Stimulated activated naive CD8-positive, alpha-beta T cell treated with anti-CD3 and anti-CD28 coated beads, Interleukin-15, Interleukin-2, amounts not matched to agents 100 U/mL and 50 U/mL, for 24 hours (primary cell): Measurements from ENCODE around the gene DOCK7.
"Not testable (repeated sequence)": the region's sequence is repeated elsewhere in the genome, so short reads cannot be mapped to it uniquely, and the experiment has no call there.

Source experiments
- ATAC-seq: fragments of 150-1000 bp; cut with Tn5 transposase; one replicate; pipeline ENCODE4 v1.10.0; 2021
- DNase-seq: peaks from one replicate; pipeline ENCODE4 v3.0.0; 2021

DOCK7 gene

DNA sequence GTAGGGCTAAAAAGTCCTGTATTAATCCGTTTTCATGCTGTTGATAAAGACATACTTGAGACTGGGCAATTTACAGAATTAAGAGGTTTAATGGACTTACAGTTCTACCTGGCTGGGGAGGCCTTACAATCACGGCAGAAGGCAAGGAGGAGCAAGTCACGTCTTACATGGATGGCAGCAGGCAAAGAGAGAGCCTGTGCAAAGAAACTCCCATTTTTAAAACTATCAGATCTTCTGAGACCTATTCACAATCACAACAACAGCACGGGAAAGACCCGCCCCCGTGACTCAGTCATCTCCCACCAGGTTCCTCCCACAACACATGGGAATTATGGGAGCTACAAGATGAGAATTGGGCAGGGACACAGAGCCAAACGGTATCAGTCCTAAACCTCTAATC is 6.3 kb upstream of the DOCK7 start:
- not testable (repeated sequence) for ATAC-seq, DNase-seq

DNA sequence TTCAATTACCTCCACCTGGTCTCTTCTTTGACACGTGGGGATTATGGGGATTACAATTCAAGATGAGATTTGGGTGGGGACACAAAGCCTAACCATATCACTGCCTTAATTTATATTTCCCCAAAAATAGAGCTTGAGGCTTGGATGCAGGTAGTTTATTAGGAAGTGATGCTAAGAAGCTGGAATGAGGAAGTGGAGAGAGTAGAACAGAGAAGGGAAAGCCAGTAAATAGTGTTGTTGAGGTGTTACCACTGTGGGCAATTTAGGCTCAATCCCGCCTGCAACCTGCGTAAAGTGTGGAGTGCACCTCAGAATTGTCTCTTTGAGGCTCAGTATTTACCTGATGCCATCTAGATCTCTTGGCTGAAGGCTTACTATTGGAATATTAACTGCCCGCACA is 4.9 kb upstream of the DOCK7 start:
- DNase-seq (no peak), ATAC-seq (no peak)

DNA sequence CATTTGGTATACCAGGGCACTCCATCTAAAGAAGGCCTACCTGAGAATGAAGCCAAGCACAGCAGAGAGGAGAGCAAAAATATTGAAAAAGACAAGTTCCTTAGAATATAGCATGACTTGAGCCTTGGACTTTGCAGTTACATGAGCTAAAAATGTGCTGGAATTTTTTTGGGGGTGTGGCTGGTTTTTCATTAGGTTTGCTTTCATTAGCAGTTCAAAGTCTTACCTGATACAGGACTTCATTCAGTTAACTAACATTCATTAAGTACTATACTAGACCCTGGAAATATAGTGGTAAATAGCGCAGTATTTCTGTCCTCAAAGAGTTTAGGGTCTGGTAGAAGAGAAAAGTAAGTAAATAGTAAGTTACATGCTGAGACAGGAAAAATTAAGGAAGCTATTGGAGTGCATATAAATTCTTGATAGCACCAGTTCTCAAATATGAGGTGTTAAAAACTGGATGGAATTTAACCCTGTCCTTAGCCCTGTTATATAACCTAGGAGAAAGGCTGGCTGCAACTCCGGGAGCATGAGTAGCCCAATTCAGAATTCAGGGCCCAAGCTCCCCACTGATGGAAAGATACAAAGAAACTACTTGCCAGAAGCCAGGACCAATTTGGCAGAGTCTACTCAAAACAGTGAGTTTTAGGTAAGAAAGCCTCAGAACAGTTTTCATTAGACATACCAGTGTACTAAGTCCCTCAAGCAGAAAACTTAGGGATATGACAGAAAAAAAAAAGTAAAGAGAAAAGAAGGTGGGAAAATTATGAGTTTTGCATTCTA is 3.1 kb upstream of the DOCK7 start:
- no peak for ATAC-seq
- DNase-seq, result no peak

DNA sequence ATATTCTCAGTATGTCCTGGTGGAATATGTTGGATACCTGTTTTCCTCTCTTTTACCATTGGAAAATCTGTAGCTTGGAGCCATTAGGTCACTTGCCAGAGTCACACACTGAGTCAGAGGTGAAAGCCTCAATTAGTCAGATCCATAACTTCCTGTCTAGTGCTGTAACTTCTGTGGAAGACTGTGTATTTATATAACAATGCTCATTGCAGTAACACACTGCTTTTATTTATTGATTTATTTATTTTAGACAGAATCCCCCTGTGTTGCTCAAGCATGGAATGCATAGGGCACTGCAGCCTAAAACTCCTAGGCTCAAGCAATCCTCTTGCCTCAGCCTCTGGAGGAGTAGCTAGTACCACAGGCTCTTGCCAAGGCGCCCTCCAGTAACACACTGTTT is 1.3 kb upstream of the DOCK7 start:
- DNase-seq (no peak), ATAC-seq (peak; percentile 68)

DNA sequence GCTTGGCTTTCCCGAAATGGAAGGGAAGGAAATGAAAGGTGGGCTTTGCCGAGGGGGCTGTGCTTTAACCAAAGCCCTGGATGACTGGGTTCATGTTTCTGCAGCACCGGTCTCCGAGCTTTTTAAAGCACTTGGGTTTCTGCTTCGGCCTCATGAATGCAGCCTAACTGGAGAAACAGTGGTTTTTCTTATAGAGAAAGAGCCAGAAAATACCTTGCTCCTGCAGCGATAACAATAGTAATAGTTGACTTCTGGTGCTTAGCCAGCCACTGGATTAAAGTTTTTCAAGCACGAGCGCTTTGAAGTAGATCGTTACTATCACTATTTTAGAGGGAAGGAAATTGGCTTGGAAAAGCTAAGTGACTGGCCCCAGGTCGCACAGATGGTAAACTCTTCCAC is 500 bp upstream of the DOCK7 start:
- no peak for DNase-seq
- ATAC-seq, result no peak

DNA sequence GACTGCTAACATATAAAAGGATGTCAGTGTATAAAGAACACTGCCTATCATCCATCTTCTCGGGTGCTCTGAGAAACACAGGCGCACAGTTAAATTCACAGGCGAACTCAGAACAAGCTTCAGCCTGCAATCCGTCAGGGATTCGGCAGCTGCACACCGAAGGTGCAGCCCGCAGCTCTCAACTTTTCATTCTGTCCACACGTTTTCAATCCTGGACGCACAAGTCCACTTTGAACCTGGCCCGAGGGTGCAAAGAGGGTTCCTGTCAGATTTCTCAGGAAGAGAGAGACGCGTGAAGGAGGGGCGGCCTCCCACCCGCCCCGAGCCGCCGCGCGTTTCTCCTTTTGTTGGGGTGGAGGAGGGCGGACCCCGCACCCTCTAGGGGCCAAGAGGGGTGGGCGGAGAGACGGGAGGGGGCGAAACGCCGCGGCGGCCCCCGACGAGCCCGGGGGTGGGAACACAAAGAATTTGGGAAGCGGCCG is 724 bp downstream of the DOCK7 start:
- ATAC-seq (peak; percentile 17), DNase-seq (peak; percentile 44)

DNA sequence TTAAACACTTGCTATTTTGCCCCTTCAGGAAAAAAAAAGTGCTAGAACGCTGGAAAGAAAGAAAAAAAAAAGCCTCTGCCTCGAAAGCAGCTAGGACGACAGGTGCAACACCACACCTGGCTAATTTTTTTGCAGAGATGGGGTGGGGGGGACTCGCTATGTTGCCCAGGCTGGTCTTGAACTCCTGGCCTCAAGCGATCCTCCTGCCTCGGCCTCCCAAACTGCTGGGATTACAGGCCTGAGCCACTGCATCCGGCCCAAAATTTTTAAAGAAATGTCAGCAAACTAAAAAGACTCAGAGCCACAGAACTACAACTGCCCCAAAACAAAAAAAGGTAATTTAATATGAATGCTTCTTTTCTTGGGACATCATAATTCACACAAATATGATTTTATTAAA is 1.4 kb downstream of the DOCK7 start:
- DNase-seq (no peak), ATAC-seq (no peak)

DNA sequence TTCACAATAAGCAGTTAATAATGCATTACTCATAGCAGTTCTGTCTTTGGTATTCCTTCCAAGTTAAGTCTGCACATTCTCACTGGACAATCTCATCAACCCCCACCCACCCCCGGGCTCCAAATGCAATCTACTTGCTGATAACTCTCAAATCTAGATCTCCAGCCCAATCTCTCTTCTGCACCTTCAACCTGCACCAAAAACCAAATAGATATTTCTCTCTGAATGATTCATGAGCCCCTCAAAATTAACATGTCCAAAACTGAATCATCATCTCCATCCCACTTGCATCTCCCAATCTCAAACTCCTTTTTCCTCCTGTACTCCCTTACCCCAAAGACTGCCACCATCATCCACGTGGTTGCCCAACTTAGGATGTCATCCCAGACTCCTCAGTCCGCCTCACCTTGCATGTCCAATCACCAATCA is 2.7 kb downstream of the DOCK7 start:
- no peak for ATAC-seq
- DNase-seq, result no peak

DNA sequence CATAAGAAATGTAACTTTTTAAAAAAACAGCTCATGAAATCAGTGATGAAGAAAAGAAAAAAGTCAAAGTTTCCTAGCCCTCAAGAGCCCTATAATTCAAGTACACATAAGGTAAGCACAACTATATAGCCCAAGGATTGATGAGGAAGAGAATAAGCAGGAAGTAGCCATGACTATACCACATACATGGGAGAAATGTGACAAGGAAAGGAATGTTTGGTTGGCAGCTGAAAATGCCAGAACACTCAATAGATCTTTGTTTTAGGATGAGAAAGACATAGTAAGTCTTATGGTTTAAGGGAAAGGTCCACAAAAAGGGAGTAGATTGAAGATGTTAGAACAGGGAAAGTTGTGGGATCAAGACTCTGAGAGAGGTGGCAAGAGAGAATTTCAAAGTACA is 5.7 kb downstream of the DOCK7 start:
- ATAC-seq, result no peak
- no peak for DNase-seq

DNA sequence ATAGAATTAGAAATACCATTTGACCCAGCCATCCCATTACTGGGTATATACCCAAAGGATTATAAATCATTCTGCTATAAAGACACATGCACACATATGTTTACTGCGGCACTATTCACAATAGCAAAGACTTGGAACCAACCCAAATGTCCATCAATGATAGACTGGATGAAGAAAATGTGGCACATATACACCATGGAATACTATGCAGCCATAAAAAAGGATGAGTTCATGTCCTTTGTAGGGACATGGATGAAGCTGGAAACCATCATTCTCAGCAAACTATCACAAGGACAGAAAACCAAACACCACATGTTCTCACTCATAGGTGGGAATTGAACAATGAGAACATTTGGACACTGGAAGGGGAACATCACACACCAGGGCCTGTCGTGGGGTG is 7.2 kb downstream of the DOCK7 start:
- DNase-seq, ATAC-seq: not testable (repeated sequence)

DNA sequence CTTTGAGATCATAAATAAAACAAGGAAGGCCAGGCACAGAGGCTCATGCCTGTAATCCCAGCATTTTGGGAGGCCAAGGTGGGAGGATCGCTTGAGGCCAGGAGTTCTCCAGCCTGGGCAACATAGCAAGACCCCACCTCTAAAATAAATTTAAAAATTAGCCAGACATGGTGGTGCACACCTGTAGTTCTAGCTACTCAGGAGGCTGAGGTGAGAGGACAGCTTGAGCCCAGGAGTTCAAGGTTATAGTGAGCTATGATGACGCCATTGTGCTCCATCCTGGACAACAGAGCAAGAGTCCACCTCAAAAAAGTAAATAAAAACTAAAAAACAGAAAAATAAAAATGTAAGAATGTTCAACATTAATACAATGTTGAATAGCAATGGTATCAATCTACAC is 10.4 kb downstream of the DOCK7 start:
- ATAC-seq, result not testable (repeated sequence)

DNA sequence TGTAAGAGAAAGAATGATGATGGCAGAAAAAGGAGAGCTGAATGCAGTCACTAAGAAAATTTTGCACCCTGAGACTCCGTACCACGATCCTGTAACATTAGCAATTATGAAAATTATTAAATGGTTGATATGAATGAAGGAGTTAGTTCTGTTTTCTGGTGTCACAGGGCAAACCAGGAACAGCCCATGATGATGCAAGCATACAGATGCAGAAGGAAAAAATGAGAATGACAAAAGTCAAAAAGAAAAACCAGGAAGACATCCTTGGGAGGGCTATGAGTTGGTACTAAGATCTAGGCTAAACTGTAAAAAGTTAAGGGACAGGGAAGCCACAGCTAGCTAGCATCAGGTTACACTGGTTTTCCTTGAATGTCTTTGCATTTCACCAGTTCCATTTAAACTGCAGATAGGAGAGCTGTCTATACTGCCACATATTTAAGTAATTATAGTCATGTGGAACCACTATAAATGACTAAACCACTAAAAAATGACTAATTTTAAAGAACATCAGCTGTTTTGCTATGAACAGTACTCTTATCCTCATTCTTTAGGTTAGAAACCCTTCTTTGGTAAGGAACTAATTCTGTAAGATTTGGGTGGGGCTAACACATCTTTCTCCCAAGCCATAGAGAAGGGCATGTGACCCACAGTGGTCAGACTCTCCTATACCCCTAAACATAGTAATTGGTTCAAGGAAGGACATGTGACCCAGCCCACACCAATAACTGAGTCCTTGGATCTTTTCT is 11.4 kb downstream of the DOCK7 start:
- ATAC-seq (no peak), DNase-seq (no peak)

More for the DNA sequence above, 10.4 kb downstream of the DOCK7 start:
- not testable (repeated sequence) for DNase-seq

DNA sequence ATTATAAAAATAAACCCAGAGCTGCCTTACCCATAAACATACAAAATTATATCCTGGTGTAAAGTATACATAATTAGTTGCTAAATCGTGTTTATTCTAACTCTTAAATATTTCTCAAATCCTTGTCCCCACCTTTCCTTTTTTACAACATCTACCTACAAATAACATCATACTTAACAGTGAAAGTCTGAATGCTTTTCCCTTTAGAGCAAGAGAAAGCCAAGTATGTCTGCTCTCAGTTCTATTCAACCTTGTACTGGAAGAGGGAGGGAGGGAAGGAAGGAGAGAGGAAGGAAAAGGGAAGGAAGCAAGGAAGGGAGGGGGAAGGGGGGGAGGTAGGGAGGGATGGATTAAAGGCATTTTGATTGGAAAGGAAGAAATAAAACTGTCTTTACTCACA is 14.6 kb downstream of the DOCK7 start:
- no peak for ATAC-seq
- DNase-seq, result no peak

DNA sequence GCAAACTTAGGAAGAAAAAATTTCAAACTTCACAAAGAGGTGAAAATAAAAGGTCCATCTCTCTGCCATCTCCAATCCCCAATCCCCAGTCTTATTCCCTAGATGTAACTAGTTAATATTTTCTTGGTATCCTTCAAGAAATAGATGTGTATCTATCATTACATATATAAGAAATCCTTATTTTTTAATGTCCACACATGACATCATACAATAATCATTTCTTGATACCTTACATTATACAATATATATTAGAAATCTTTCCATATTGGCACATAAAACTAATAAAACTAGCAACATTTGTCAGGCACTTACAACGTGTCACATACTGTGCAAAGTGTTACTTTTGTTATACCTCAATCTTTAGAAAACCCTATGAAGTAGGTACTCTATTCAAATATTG is 16.2 kb downstream of the DOCK7 start:
- ATAC-seq, result no peak
- no peak for DNase-seq

DNA sequence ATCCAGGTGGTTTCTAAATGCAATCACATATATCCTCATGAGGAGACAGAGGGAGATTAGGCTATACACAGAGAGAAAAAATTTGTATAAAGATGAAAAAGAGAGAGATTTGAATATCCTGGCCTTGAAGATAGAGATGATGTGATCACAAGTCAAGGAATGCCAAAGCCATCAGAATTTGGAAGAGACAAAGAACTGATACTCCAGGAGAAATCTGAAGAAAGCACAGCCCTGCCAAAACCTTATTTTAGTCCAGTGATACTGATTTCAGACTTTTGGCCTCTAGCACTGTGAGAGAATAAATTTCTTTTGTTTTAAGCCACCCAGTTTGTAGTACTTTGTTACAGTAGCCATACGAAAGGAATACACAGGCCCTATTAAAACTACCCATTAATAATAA is 33.4 kb downstream of the DOCK7 start:
- no peak for DNase-seq
- no peak for ATAC-seq

DNA sequence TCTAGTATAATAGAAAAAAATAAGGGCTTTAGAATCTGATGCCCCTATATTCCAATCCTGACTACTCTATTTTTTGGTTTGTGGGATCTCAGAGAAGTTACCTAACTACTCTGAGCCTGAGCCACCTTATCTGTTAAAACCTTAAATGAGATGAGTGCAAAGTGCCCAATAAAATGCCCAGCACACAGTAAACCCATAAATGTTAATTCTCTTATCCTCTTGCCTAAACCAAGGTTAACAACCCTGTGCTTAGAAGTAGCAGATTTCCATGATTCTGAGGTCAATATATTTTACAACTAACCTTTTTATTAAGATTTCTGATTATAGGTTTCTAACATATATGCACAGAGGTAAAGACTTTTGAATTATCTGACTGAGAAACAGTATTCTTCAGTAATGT is 35.8 kb downstream of the DOCK7 start:
- no peak for DNase-seq
- no peak for ATAC-seq

DNA sequence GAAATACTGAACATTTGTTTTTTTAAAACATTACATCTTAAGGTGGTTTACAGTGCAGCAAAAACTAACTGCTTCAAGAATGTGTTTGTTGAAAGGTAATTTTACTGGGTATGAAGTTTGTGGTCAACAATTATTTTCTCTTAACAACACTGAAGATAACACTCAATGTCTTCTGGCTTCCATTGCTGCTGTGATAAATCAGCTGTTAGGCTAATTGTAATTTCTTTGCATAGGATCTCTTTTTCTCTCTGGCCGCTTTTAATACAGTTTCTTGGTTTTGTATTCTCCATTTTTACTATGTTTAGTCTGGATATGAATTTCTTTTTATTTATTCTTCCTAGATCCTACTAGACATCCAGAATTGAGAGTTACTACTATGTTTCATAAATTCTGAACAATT is 44.9 kb downstream of the DOCK7 start:
- DNase-seq (no peak), ATAC-seq (no peak)

DNA sequence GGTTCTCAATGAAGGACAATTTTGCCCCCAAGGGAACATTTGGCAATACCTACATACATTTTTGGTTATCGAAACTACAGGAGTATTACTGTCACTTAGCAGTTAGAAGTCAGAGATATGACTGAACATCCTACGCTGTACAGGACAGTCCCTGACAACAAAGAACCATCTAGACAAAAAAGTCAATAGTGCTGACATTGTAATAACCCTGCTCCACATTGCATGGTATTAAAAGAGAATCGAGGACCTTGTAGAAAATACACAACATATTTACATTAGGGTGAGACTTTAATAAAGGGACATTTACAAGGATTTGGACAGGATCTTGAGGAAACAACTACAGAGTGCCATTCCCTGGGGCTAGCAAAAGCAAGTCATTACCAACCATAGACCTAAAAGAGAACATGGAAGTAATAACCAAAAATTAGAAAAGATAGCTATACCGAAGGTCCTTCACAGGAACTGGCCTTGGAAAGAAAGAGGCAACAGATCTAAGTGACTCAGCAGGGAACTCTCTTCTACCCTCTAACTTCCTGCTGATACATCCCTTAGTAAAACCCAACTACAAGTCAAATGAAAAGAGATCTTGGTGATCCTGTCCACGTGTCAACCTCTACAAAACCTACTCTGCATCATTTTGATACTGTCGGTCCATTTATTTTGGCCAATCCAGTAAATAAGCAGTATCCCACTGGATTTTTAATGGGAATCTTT is 50.6 kb downstream of the DOCK7 start:
- DNase-seq, result no peak

DNA sequence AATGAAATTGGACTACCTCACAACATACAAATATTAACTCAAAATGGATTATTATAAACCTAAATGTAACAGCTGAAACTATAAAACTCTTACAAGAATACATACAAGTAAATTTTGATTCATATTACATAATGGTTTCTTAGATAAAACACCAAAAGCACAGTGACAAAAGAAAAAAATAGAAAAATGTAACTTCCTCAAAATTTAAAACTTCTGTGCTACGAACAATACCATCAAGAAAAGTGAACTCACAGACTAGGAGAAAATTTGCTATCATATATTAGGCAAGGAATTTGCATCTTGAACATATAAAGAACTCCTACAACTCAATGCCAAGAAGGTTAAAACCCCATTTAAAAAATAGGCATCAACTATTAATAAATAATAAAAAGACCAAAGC is 59.7 kb downstream of the DOCK7 start:
- DNase-seq (no peak), ATAC-seq (no peak)

More for the DNA sequence above, 50.6 kb downstream of the DOCK7 start:
- ATAC-seq, result no peak

DNA sequence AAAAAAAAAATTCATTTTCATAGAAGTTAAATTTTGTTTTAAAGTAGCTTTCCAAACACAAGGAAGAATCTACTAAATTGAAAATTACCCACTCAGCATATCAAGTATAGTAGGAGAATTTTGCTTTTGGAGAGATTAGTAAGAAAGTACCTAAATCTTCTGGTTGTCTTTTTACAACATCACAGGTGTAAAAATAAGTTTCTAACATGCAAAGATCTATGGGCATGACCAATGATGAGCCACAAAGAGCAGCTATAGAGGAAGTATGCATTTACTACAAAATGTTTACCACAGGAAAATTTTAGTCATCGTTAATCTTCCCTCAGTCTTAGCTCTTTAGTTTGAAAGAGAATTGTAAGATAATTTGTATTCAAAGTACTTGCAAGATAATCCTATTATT is 62.8 kb downstream of the DOCK7 start:
- DNase-seq (no peak), ATAC-seq (peak; percentile 81)

DNA sequence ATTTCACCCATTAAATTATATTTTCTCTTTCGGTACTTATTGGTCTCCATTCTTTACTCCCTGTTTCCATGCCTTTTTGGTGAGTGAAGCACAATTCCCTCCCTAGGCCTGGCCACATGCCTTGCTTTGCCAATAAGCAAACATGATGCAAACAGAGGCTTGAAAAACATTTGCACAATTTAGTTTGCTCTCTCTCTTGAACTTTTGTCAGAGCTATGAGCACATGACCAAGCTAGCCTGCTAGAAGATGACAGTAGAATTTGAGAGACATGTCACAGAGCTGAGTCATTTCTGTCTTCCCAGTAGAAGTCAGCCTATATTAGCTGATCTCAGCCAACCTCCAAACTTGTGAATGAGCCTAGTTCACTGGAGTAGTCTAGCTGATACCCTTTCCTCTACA is 66.3 kb downstream of the DOCK7 start:
- no peak for DNase-seq
- ATAC-seq, result peak; percentile 68

DNA sequence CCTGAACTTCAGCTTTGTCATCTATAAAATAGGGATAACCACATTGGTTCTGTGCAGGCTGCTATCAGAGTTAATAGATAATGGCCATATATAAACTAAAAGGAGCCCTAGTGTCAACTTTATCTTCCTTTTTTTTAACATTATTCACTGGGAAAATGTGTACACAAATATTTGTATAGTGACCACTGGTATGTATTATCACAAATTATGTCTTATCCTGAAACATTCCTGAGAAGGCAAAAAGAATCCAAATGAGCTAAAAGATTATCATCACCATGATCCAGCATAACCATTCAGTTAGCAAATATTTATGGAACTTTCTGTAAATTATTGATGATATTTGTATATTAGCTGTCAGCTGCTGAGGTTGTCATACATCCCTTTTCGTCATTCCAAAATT is 74.3 kb downstream of the DOCK7 start:
- ATAC-seq (no peak), DNase-seq (no peak)

DNA sequence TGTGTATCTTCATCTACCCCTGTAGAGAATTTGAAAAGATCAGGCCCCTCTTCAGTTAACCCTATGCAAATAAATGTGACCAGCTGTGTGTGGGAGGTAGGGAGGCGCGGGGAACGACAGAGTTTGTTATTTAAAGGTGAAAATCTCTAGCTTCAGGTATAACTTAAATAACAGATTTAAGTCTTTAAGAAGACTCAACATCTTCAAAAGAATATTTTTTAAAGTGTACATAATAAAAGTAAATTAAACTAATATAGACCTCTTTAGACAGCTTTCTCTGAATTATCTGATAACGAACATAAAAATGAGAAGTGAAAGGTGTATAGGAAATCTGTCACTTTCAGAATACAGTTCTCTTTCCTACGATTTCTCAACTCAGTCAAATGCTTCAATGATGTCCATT is 74.9 kb downstream of the DOCK7 start:
- no peak for ATAC-seq

More for the DNA sequence above, 74.9 kb downstream of the DOCK7 start:
- DNase-seq, result no peak
